ENCODE results near the gene MTFMT. TPM values are rescaled to one million over a fixed set of nuclear protein-coding genes. Genes with fewer than 3 reads are reported as not detected.

The MTFMT gene
- total and polyA plus RNA-seq, 4 donors, result 6.8 to 14.7 (median 8.4) TPM

DNA sequence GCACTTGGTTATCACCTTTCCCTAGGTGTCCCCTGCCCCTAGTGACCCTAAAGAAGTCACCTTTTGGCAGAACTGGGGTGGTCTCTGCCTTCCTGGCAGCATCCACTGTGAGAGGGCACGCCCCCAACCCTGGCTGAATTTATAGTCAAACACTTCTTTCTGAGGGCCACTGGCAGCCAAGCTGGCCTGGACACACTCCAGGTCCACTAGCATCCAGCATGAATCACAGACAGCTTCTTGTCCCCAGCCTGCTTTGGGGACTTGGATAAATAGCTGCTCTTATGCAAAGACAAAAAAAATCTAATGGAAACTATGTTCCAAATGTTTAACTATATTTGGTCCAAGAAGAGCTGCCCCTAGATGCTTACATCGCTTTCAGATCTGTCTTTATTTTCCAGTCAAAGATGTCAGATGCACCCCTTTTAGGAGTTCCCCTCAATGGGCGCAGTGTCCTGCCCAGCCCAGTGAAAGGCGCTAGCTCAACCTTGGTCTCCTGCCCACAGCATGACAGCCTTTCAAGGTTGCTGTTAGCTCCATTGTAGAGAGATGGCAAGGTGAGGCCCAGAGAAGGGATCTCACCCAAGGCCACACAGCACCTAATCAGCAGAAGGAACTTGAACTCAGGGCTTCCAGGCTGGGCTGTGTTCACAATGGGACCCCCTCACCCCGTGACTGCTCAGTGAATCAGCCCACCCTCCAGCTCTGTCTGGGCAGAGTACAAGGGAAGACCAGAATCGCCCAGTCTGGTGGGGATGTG, 31.4 kb upstream of the MTFMT start:
- H3K36me3 ChIP-seq (ENCODE audit: control insufficient read depth in 4 of 4, insufficient read depth in 3 of 4, low read depth in 1 of 4, low read length in 3 of 4), result no peaks in the 10 kb centered on the region
- no peak overlapping the region for H3K27ac ChIP-seq (ENCODE audit: low read depth in 1 of 2, low read length in 2 of 2)
- H3K4me1 ChIP-seq (ENCODE audit: control insufficient read depth in 4 of 4, insufficient read depth in 4 of 4, low read length in 3 of 4), result peaks cover 0 to 3% (median 0%) of the 10 kb centered on the region in 4 donors
- H3K9me3 ChIP-seq (ENCODE audit: control insufficient read depth in 4 of 4, low read length in 3 of 4), result no peaks in the 10 kb centered on the region
- no peaks in the 10 kb centered on the region for H3K27me3 ChIP-seq (ENCODE audit: control insufficient read depth in 4 of 4, insufficient read depth in 4 of 4, low read length in 3 of 4)
- H3K4me3 ChIP-seq (ENCODE audit: low read depth in 1 of 3, low read length in 3 of 3), result no peak overlapping the region
- DNase-seq (ENCODE audit: low spot score), result no peak
- H3K9ac ChIP-seq (ENCODE audit: low read depth in 1 of 2, low read length in 2 of 2), result no peak overlapping the region
- WGBS, result 91% methylated on average over 6 of the region's 6 CpGs
- TF ChIP-seq, protein P1, sequence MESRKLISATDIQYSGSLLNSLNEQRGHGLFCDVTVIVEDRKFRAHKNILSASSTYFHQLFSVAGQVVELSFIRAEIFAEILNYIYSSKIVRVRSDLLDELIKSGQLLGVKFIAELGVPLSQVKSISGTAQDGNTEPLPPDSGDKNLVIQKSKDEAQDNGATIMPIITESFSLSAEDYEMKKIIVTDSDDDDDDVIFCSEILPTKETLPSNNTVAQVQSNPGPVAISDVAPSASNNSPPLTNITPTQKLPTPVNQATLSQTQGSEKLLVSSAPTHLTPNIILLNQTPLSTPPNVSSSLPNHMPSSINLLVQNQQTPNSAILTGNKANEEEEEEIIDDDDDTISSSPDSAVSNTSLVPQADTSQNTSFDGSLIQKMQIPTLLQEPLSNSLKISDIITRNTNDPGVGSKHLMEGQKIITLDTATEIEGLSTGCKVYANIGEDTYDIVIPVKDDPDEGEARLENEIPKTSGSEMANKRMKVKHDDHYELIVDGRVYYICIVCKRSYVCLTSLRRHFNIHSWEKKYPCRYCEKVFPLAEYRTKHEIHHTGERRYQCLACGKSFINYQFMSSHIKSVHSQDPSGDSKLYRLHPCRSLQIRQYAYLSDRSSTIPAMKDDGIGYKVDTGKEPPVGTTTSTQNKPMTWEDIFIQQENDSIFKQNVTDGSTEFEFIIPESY (IDR thresholded peaks at IDR 0.05), result no peak

DNA sequence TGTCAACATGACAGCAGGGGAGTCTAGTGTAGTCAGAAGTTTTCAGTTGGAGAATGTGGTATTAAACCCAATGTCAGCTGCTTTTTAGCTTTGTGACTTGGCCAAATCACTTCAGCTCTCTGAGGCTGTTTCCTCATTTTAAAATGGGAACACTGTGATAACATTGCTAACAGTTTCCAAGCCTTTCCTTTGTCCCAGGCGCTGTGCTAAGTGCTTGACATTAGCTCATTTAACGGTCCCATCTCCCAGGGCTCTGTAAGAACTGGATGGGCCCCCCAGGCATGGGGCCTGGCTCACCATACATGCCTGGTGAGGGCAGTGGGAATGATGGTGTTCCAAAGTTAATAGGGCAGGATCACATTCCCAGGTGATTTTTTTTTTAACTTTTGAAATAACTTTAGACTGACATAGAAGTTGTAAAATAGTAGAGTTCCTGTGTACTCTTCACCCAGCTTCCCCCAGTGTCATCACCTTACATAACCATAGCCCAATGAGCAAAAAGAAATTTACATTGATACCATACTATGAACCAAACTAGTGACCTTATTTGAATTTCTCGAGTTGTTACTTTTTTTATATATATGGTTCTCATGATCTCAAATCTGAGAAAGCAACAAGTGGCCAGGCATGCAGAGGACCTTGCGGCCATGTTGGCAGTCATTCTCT, 30.6 kb upstream of the MTFMT start:
- no peak overlapping the region for H3K9ac ChIP-seq (ENCODE audit: low read depth in 1 of 2, low read length in 2 of 2)
- H3K4me3 ChIP-seq (ENCODE audit: low read depth in 1 of 3, low read length in 3 of 3), result no peak overlapping the region
- no peak for DNase-seq (ENCODE audit: low spot score)
- TF ChIP-seq SP1 (IDR thresholded peaks at IDR 0.05) (no peak), RAD21 (IDR thresholded peaks at IDR 0.05) (no peak), RXRA (IDR thresholded peaks at IDR 0.05) (no peak)
- TF ChIP-seq, protein P2, sequence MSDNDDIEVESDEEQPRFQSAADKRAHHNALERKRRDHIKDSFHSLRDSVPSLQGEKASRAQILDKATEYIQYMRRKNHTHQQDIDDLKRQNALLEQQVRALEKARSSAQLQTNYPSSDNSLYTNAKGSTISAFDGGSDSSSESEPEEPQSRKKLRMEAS (IDR thresholded peaks at IDR 0.05), result no peak
- no peaks in the 10 kb centered on the region for H3K27me3 ChIP-seq (ENCODE audit: control insufficient read depth in 4 of 4, insufficient read depth in 4 of 4, low read length in 3 of 4)
- no peaks in the 10 kb centered on the region for H3K9me3 ChIP-seq (ENCODE audit: control insufficient read depth in 4 of 4, low read length in 3 of 4)
- H3K36me3 ChIP-seq (ENCODE audit: control insufficient read depth in 4 of 4, insufficient read depth in 3 of 4, low read depth in 1 of 4, low read length in 3 of 4), result no peaks in the 10 kb centered on the region
- no peak overlapping the region for H3K27ac ChIP-seq (ENCODE audit: low read depth in 1 of 2, low read length in 2 of 2)
- 90% methylated on average over 4 of the region's 4 CpGs for WGBS
- H3K4me1 ChIP-seq (ENCODE audit: control insufficient read depth in 4 of 4, insufficient read depth in 4 of 4, low read length in 3 of 4), result peaks cover 0 to 7% (median 6%) of the 10 kb centered on the region in 4 donors

DNA sequence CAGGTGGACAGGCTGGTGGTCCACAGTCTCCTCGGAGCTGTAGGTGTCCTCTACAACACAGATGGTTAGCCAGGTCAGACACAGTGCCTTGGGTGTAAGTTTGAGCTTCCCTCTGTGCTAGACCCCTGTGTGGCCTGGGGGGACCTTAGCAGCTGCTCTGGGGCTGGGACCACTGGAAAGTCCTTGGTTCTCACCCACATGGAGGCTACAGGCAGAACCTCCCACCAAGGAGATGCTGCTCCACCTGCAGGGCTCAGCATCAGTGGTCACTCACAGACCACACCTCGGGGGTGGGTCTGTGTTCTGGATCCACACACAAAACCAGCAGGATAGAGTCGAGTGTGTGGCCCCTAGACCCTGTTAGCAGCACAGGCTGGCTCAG, 29.9 kb upstream of the MTFMT start:
- Histone ChIP-seq H3K4me1 (ENCODE audit: control insufficient read depth in 4 of 4, insufficient read depth in 4 of 4, low read length in 3 of 4) (peaks cover 0 to 11% (median 10%) of the 10 kb centered on the region in 4 donors), H3K36me3 (ENCODE audit: control insufficient read depth in 4 of 4, insufficient read depth in 3 of 4, low read depth in 1 of 4, low read length in 3 of 4) (no peaks in the 10 kb centered on the region), H3K9ac (ENCODE audit: low read depth in 1 of 2, low read length in 2 of 2) (no peak overlapping the region), H3K27me3 (ENCODE audit: control insufficient read depth in 4 of 4, insufficient read depth in 4 of 4, low read length in 3 of 4) (no peaks in the 10 kb centered on the region), H3K9me3 (ENCODE audit: control insufficient read depth in 4 of 4, low read length in 3 of 4) (no peaks in the 10 kb centered on the region), H3K4me3 (ENCODE audit: low read depth in 1 of 3, low read length in 3 of 3) (no peak overlapping the region), H3K27ac (ENCODE audit: low read depth in 1 of 2, low read length in 2 of 2) (no peak overlapping the region)
- DNase-seq (ENCODE audit: low spot score), result no peak
- 91% methylated on average over 3 of the region's 3 CpGs for WGBS
- no peak for TF ChIP-seq EGR1 (IDR thresholded peaks at IDR 0.05; ENCODE audit: low read depth in 2 of 2)
- TF ChIP-seq, protein P1 (IDR thresholded peaks at IDR 0.05), result no peak
- no peak for TF ChIP-seq HNF4A (conservative IDR thresholded peaks at IDR 0.05)
- TF ChIP-seq FOXA1 (IDR thresholded peaks at IDR 0.05), result no peak
- TF ChIP-seq JUND (IDR thresholded peaks at IDR 0.05), result no peak
- TF ChIP-seq TAF1 (conservative IDR thresholded peaks at IDR 0.05), result no peak
- TF ChIP-seq, protein P3, sequence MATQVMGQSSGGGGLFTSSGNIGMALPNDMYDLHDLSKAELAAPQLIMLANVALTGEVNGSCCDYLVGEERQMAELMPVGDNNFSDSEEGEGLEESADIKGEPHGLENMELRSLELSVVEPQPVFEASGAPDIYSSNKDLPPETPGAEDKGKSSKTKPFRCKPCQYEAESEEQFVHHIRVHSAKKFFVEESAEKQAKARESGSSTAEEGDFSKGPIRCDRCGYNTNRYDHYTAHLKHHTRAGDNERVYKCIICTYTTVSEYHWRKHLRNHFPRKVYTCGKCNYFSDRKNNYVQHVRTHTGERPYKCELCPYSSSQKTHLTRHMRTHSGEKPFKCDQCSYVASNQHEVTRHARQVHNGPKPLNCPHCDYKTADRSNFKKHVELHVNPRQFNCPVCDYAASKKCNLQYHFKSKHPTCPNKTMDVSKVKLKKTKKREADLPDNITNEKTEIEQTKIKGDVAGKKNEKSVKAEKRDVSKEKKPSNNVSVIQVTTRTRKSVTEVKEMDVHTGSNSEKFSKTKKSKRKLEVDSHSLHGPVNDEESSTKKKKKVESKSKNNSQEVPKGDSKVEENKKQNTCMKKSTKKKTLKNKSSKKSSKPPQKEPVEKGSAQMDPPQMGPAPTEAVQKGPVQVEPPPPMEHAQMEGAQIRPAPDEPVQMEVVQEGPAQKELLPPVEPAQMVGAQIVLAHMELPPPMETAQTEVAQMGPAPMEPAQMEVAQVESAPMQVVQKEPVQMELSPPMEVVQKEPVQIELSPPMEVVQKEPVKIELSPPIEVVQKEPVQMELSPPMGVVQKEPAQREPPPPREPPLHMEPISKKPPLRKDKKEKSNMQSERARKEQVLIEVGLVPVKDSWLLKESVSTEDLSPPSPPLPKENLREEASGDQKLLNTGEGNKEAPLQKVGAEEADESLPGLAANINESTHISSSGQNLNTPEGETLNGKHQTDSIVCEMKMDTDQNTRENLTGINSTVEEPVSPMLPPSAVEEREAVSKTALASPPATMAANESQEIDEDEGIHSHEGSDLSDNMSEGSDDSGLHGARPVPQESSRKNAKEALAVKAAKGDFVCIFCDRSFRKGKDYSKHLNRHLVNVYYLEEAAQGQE (IDR thresholded peaks at IDR 0.05), result no peak
- TF ChIP-seq GABPA (IDR thresholded peaks at IDR 0.05 in 1 of 2, conservative IDR thresholded peaks at IDR 0.05 in 1 of 2), result no peak
- TF ChIP-seq, protein P2 (IDR thresholded peaks at IDR 0.05), result no peak
- TF ChIP-seq RXRA (IDR thresholded peaks at IDR 0.05), result no peak
- TF ChIP-seq, protein P4, sequence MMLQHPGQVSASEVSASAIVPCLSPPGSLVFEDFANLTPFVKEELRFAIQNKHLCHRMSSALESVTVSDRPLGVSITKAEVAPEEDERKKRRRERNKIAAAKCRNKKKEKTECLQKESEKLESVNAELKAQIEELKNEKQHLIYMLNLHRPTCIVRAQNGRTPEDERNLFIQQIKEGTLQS (IDR thresholded peaks at IDR 0.05), result no peak
- TF ChIP-seq NR2F2 (IDR thresholded peaks at IDR 0.05), result no peak
